IMR-90 (cell line): ENCODE measurements around the gene BCL11A. TPM values are rescaled to one million over a fixed set of nuclear protein-coding genes. Genes with fewer than 3 reads are reported as not detected.

ENCODE experiments used
- ATAC-seq: fragments of 200-7000 bp; cut with Tn5 transposase; 2 replicates; pipeline ENCODE4 v1.9.1; 2020; ENCODE audit warnings: low read depth, mild to moderate bottlenecking, moderate library complexity
- BruUV-seq: library from RNA; stranded (reverse); fragments of 400-500 nt; replicated peaks from 2 replicates; lab custom pipeline; 2021; lab: Mats Ljungman, UMichigan
- CTCF ChIA-PET: fragments of 300-600 bp; formaldehyde crosslinking; extraction: SDS; loops from one replicate; lab custom pipeline; 2021; ENCODE audit warnings: antibody characterized with exemption; lab: Yijun Ruan, JAX
- POLR2A ChIA-PET: fragments of 300-600 bp; sonication (Branson Sonifier 250); formaldehyde crosslinking; loops from one replicate; lab custom pipeline; 2022; ENCODE audit warnings: antibody characterized with exemption; ENCODE audit not compliant: unreplicated experiment; lab: Charles Lee
- DNase-seq: peaks from one replicate; pipeline ENCODE4 v3.0.0; 2013
- H2AFZ ChIP-seq: replicated peaks from 2 replicates; pipeline ENCODE3; 2013; ENCODE audit warnings: low read length, mild to moderate bottlenecking; ENCODE audit not compliant: poor library complexity
- H2AK5ac ChIP-seq: 2 replicates; pipeline ENCODE4 v1.6.1; 2013; ENCODE audit warnings: low read depth, low read length, inconsistent platforms
- H2AK9ac ChIP-seq: replicated peaks from 2 replicates; pipeline ENCODE3; 2013; ENCODE audit warnings: mild to moderate bottlenecking, low read depth, low read length, moderate library complexity; ENCODE audit not compliant: poor library complexity
- H2BK120ac ChIP-seq: 2 replicates; pipeline ENCODE4 v1.6.1; 2013; ENCODE audit warnings: low read depth, low read length, inconsistent platforms
- H2BK15ac ChIP-seq: 3 replicates; pipeline ENCODE4 v1.6.1; 2013; ENCODE audit warnings: low read depth, low read length, inconsistent platforms
- H2BK20ac ChIP-seq: 2 replicates; pipeline ENCODE4 v1.6.1; 2013; ENCODE audit warnings: low read depth, mild to moderate bottlenecking, inconsistent platforms, low read length, moderate library complexity
- H2BK5ac ChIP-seq: 2 replicates; pipeline ENCODE4 v1.6.1; 2013; ENCODE audit warnings: mild to moderate bottlenecking, low read depth, low read length, inconsistent platforms; ENCODE audit not compliant: poor library complexity, severe bottlenecking
- H3K14ac ChIP-seq: replicated peaks from 2 replicates; pipeline ENCODE4 v1.6.1; 2013; ENCODE audit warnings: low read depth, low read length, inconsistent platforms
- H3K18ac ChIP-seq: 2 replicates; pipeline ENCODE4 v1.6.1; 2013; ENCODE audit warnings: low read depth, low read length, control low read depth
- H3K23ac ChIP-seq: 2 replicates; pipeline ENCODE4 v1.6.1; 2013; ENCODE audit warnings: low read depth, low read length, inconsistent platforms
- H3K27ac ChIP-seq: 2 replicates; pipeline ENCODE4 v1.5.1; 2013; ENCODE audit warnings: mild to moderate bottlenecking, control low read depth, low read length; ENCODE audit not compliant: insufficient read depth
- H3K27me3 ChIP-seq: 2 replicates; pipeline ENCODE4 v1.6.1; 2013; ENCODE audit warnings: low read length; ENCODE audit not compliant: control insufficient read depth, insufficient read depth
- H3K36me3 ChIP-seq: 2 replicates; pipeline ENCODE4 v1.6.1; 2013; ENCODE audit warnings: low read length, mixed read lengths; ENCODE audit not compliant: control insufficient read depth, insufficient read depth
- H3K4ac ChIP-seq: 2 replicates; pipeline ENCODE4 v1.6.1; 2013; ENCODE audit warnings: low read depth, low read length, inconsistent platforms
- H3K4me1 ChIP-seq: 2 replicates; pipeline ENCODE4 v1.6.1; 2013; ENCODE audit warnings: low read length, mixed read lengths; ENCODE audit not compliant: control insufficient read depth, insufficient read depth
- H3K4me2 ChIP-seq: 2 replicates; pipeline ENCODE4 v1.6.1; 2013; ENCODE audit warnings: low read depth, mild to moderate bottlenecking, control low read depth, low read length, moderate library complexity
- H3K4me3 ChIP-seq: 2 replicates; pipeline ENCODE4 v1.5.1; 2013; ENCODE audit warnings: low read depth, mild to moderate bottlenecking, control low read depth, low read length, moderate library complexity; ENCODE audit not compliant: insufficient read depth
- H3K56ac ChIP-seq: 2 replicates; pipeline ENCODE4 v1.6.1; 2013; ENCODE audit warnings: low read length, inconsistent platforms; ENCODE audit not compliant: insufficient read depth; ENCODE audit errors: extremely low read depth
- H3K79me1 ChIP-seq, 2 experiments: 2 replicates each; pipeline ENCODE4 v1.6.1; 2013; ENCODE audit warnings: low read length in 2 of 2, inconsistent platforms in 1 of 2, low read depth in 1 of 2
- H3K9ac ChIP-seq: 2 replicates; pipeline ENCODE4 v1.6.1; 2013; ENCODE audit warnings: low read depth, low read length, control low read depth
- H3K9me1 ChIP-seq: 2 replicates; pipeline ENCODE4 v1.6.1; 2013; ENCODE audit warnings: low read length, inconsistent platforms; ENCODE audit not compliant: insufficient read depth
- H3K9me3 ChIP-seq: 2 replicates; pipeline ENCODE4 v1.6.1; 2013; ENCODE audit warnings: low read length; ENCODE audit not compliant: control insufficient read depth, insufficient read depth
- H4K20me1 ChIP-seq: 2 replicates; pipeline ENCODE4 v1.6.1; 2013; ENCODE audit warnings: low read length, inconsistent platforms; ENCODE audit not compliant: insufficient read depth
- H4K5ac ChIP-seq: 2 replicates; pipeline ENCODE4 v1.6.1; 2013; ENCODE audit warnings: mild to moderate bottlenecking, low read depth, low read length, control low read depth
- H4K8ac ChIP-seq, 2 experiments: 2 replicates each; pipeline ENCODE4 v1.6.1; 2013; ENCODE audit warnings: low read depth in 2 of 2, low read length in 2 of 2, control low read depth in 1 of 2, inconsistent platforms in 1 of 2
- H4K91ac ChIP-seq: 2 replicates; pipeline ENCODE4 v1.6.1; 2013; ENCODE audit warnings: low read depth, low read length, inconsistent platforms; ENCODE audit not compliant: insufficient read depth
- BHLHE40 ChIP-seq: fragments of 150-350 bp; IDR thresholded peaks from 2 replicates; pipeline ENCODE4 v1.6.1; 2016; ENCODE audit warnings: mild to moderate bottlenecking, low read depth, low read length
- CEBPB ChIP-seq: IDR thresholded peaks from 2 replicates; pipeline ENCODE4 v1.6.1; 2012; ENCODE audit warnings: low read depth, low read length, improper control_type of control experiment
- CHD1 ChIP-seq: IDR thresholded peaks from 2 replicates; pipeline ENCODE4 v1.6.1; 2012; ENCODE audit warnings: low read depth, low read length, improper control_type of control experiment
- FOS ChIP-seq: fragments of 150-350 bp; IDR thresholded peaks from 2 replicates; pipeline ENCODE4 v1.6.1; 2016; ENCODE audit warnings: low read depth, low read length
- MAFK ChIP-seq: IDR thresholded peaks from 2 replicates; pipeline ENCODE4 v1.6.1; 2012; ENCODE audit warnings: low read depth, low read length, improper control_type of control experiment
- MAZ ChIP-seq: IDR thresholded peaks from 2 replicates; pipeline ENCODE4 v1.6.1; 2012; ENCODE audit warnings: low read depth, mild to moderate bottlenecking, low read length, improper control_type of control experiment, moderate library complexity, borderline replicate concordance
- MXI1 ChIP-seq: IDR thresholded peaks from 2 replicates; pipeline ENCODE4 v1.6.1; 2012; ENCODE audit warnings: low read depth, mild to moderate bottlenecking, low read length, moderate library complexity, borderline replicate concordance
- NFE2L2 ChIP-seq: fragments of 150-350 bp; IDR thresholded peaks from 2 replicates; pipeline ENCODE4 v1.6.1; 2016; ENCODE audit warnings: low read depth, mild to moderate bottlenecking, low read length
- POLR2A ChIP-seq: IDR thresholded peaks from 2 replicates; pipeline ENCODE4 v1.6.1; 2012; ENCODE audit warnings: mild to moderate bottlenecking, low read depth, low read length
- RAD21 ChIP-seq: IDR thresholded peaks from 2 replicates; pipeline ENCODE4 v1.6.1; 2012; ENCODE audit warnings: low read length, improper control_type of control experiment
- RFX5 ChIP-seq: IDR thresholded peaks from 2 replicates; pipeline ENCODE4 v1.8.0; 2012; ENCODE audit warnings: low read depth, mild to moderate bottlenecking, low read length, moderate library complexity
- SMC3 ChIP-seq: fragments of 150-350 bp; IDR thresholded peaks from 2 replicates; pipeline ENCODE4 v1.6.1; 2016; ENCODE audit warnings: low read depth, mild to moderate bottlenecking, antibody characterized with exemption, low read length, moderate library complexity
- USF2 ChIP-seq: fragments of 150-350 bp; IDR thresholded peaks from 2 replicates; pipeline ENCODE4 v1.6.1; 2017; ENCODE audit warnings: mild to moderate bottlenecking, antibody characterized with exemption, low read length, low read depth
- WGBS, 2 experiments: methylation state at CpG; one replicate each; pipeline versions ENCODE4 v1.1.5 to v1.1.7; 2013; ENCODE audit warnings: missing lambda C conversion rate in 2 of 2; ENCODE audit not compliant: insufficient read length in 1 of 2; ENCODE audit errors: extremely low coverage in 2 of 2; 5-methylcytosine and 5-hydroxymethylcytosine counted together
- dilution Hi-C: fragments of 300-500 bp; cut with HindIII; formaldehyde crosslinking; loops from one replicate; pipeline ENCODE4 v1.14.3; 2018; ENCODE audit warnings: low sequenced_read_pairs; ENCODE audit not compliant: unreplicated experiment
- in situ Hi-C: fragments of 300-500 bp; cut with MboI; formaldehyde crosslinking; loops from 3 replicates; pipeline ENCODE4 v1.14.3; 2019; ENCODE audit warnings: low sequenced_read_pairs, inconsistent platforms, mixed read lengths
- intact Hi-C: fragments of 100-400 bp; cut with micrococcal nuclease; formaldehyde crosslinking; loops from 2 replicates; pipeline ENCODE4 v1.10.0; 2022
- polyA plus RNA-seq, 3 experiments: library from polyadenylated mRNA; depleted of rRNA; stranded (reverse); fragments of >200 nt; gene quantifications; 2 replicates each; pipeline ENCODE4 v1.2.3, GENCODE V29; 2012; ENCODE audit warnings: low replicate concordance in 1 of 3
- total RNA-seq: library from RNA; depleted of rRNA; stranded (reverse); fragments of >200 nt; gene quantifications from 2 replicates; pipeline ENCODE4 v1.2.3, GENCODE V29; 2012
- TF ChIP-seq, protein P1 (sequence below): fragments of 150-350 bp; IDR thresholded peaks from 2 replicates; pipeline ENCODE4 v1.6.1; 2016; ENCODE audit warnings: low read depth, mild to moderate bottlenecking, low read length, moderate library complexity, borderline replicate concordance
- TF ChIP-seq, protein P2 (sequence below): conservative IDR thresholded peaks from 2 replicates; pipeline ENCODE4 v1.5.1; 2012; ENCODE audit warnings: mild to moderate bottlenecking, low read depth, low read length, improper control_type of control experiment

The BCL11A gene
- total and polyA plus RNA-seq, 2 of the 4 experiments (the other 2 are of a cell fraction): 1.0 to 1.1 TPM

GRCh38 chr2:60496956-60497355 is 56.5 kb downstream of the BCL11A start:
- no TSS peak for BruUV-seq

More at GRCh38 chr2:60496956-60497355, 56.5 kb downstream of the BCL11A start:
- no peak overlapping the region for H2BK20ac ChIP-seq
- DNase-seq (no peak), ATAC-seq (no peak)
- H4K20me1 ChIP-seq: no peaks in the 10 kb centered on the region; the same call in 1 of the 2 replicates
- TF ChIP-seq MAZ: no peak
- no peak for TF ChIP-seq USF2
- no peak for TF ChIP-seq NFE2L2
- no peak for TF ChIP-seq MXI1
- no peak for TF ChIP-seq SMC3
- TF ChIP-seq, protein P1, sequence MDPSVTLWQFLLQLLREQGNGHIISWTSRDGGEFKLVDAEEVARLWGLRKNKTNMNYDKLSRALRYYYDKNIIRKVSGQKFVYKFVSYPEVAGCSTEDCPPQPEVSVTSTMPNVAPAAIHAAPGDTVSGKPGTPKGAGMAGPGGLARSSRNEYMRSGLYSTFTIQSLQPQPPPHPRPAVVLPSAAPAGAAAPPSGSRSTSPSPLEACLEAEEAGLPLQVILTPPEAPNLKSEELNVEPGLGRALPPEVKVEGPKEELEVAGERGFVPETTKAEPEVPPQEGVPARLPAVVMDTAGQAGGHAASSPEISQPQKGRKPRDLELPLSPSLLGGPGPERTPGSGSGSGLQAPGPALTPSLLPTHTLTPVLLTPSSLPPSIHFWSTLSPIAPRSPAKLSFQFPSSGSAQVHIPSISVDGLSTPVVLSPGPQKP: no peak
- no peak for TF ChIP-seq MAFK
- TF ChIP-seq RAD21: no peak
- TF ChIP-seq BHLHE40: no peak
- TF ChIP-seq, protein P2, sequence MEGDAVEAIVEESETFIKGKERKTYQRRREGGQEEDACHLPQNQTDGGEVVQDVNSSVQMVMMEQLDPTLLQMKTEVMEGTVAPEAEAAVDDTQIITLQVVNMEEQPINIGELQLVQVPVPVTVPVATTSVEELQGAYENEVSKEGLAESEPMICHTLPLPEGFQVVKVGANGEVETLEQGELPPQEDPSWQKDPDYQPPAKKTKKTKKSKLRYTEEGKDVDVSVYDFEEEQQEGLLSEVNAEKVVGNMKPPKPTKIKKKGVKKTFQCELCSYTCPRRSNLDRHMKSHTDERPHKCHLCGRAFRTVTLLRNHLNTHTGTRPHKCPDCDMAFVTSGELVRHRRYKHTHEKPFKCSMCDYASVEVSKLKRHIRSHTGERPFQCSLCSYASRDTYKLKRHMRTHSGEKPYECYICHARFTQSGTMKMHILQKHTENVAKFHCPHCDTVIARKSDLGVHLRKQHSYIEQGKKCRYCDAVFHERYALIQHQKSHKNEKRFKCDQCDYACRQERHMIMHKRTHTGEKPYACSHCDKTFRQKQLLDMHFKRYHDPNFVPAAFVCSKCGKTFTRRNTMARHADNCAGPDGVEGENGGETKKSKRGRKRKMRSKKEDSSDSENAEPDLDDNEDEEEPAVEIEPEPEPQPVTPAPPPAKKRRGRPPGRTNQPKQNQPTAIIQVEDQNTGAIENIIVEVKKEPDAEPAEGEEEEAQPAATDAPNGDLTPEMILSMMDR: no peak
- no peak for TF ChIP-seq FOS
- TF ChIP-seq CEBPB: no peak
- TF ChIP-seq POLR2A: no peak
- no peak for TF ChIP-seq CHD1
- TF ChIP-seq RFX5: no peak
- POLR2A ChIA-PET: no interaction called here
- H4K91ac ChIP-seq: no peak overlapping the region
- CTCF ChIA-PET: no interaction called here
- H3K9me1 ChIP-seq: no peaks in the 10 kb centered on the region
- H2AFZ ChIP-seq: no peak overlapping the region
- H4K8ac ChIP-seq: no peak overlapping the region
- no peak overlapping the region for H3K14ac ChIP-seq
- no peaks in the 10 kb centered on the region for H3K9me3 ChIP-seq
- no peak overlapping the region for H4K5ac ChIP-seq
- H3K18ac ChIP-seq: no peak overlapping the region
- no peak overlapping the region for H2BK120ac ChIP-seq
- peaks cover 2% of the 10 kb centered on the region; the same call in 1 of the 2 replicates for H3K27me3 ChIP-seq
- in situ Hi-C loops (no loop called here), dilution Hi-C loops (no loop called here), intact Hi-C loops (no loop called here)
- H3K27ac ChIP-seq: no peak overlapping the region
- H2AK9ac ChIP-seq: no peak overlapping the region
- no peak overlapping the region for H3K56ac ChIP-seq
- H3K79me1 ChIP-seq: no peaks in the 10 kb centered on the region
- H3K4me3 ChIP-seq: no peak overlapping the region
- H2AK5ac ChIP-seq: no peak overlapping the region
- no peak overlapping the region for H2BK5ac ChIP-seq
- WGBS, 2 experiments: no CpG with 5 or more reads among the region's 5 CpGs
- H3K9ac ChIP-seq: no peak overlapping the region
- H3K4ac ChIP-seq: no peak overlapping the region
- H3K36me3 ChIP-seq: no peaks in the 10 kb centered on the region
- no peaks in the 10 kb centered on the region for H3K4me1 ChIP-seq
- H2BK15ac ChIP-seq: no peak overlapping the region
- no peak overlapping the region for H3K23ac ChIP-seq
- no peak overlapping the region for H3K4me2 ChIP-seq
